ENCODE measurements around the gene VAMP5. TPM values are rescaled to one million over a fixed set of nuclear protein-coding genes. Genes with fewer than 3 reads are reported as not detected.

The VAMP5 gene
- total and polyA plus RNA-seq, 12 donors = 25.8 to 146 (median 39.4) TPM

DNA sequence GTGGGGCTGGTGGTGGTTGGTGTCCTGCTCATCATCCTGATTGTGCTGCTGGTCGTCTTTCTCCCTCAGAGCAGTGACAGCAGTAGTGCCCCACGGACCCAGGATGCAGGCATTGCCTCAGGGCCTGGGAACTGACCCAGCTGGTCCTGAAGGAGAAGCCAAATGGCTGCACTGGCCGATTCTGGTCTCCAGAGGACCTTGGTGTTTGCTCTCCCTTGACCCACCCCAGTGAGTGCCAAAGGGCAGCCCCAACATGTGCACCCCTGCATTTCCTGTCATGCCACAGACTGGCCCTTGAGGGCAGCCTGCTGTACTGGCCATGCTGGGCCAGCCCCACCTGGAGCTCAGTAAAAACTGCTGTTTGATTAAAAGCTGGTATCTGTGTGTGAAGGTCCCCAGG lies 8.8 kb downstream of the VAMP5 start:
- Histone ChIP-seq H3K4me1 (peaks cover 8 to 78% (median 68%) of the 10 kb centered on the region in 9 donors), H3K36me3 (peaks cover 0 to 35% (median 7%) of the 10 kb centered on the region in 9 donors), H3K27ac (peak overlapping the region in 2 of 10 donors; percentile 3 to 94), H3K4me3 (no peak overlapping the region), H3K27me3 (no peaks in the 10 kb centered on the region), H3K9me3 (no peaks in the 10 kb centered on the region)
- 64 to 65% methylated on average over 3 of the region's 3 CpGs for WGBS, 2 donors
- intact Hi-C loops (cut with DNase I) = no loop called here
- no peak for ATAC-seq
- DNase-seq = no peak
- TF ChIP-seq, protein P1, sequence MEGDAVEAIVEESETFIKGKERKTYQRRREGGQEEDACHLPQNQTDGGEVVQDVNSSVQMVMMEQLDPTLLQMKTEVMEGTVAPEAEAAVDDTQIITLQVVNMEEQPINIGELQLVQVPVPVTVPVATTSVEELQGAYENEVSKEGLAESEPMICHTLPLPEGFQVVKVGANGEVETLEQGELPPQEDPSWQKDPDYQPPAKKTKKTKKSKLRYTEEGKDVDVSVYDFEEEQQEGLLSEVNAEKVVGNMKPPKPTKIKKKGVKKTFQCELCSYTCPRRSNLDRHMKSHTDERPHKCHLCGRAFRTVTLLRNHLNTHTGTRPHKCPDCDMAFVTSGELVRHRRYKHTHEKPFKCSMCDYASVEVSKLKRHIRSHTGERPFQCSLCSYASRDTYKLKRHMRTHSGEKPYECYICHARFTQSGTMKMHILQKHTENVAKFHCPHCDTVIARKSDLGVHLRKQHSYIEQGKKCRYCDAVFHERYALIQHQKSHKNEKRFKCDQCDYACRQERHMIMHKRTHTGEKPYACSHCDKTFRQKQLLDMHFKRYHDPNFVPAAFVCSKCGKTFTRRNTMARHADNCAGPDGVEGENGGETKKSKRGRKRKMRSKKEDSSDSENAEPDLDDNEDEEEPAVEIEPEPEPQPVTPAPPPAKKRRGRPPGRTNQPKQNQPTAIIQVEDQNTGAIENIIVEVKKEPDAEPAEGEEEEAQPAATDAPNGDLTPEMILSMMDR (IDR thresholded peaks at IDR 0.05) = no peak

DNA sequence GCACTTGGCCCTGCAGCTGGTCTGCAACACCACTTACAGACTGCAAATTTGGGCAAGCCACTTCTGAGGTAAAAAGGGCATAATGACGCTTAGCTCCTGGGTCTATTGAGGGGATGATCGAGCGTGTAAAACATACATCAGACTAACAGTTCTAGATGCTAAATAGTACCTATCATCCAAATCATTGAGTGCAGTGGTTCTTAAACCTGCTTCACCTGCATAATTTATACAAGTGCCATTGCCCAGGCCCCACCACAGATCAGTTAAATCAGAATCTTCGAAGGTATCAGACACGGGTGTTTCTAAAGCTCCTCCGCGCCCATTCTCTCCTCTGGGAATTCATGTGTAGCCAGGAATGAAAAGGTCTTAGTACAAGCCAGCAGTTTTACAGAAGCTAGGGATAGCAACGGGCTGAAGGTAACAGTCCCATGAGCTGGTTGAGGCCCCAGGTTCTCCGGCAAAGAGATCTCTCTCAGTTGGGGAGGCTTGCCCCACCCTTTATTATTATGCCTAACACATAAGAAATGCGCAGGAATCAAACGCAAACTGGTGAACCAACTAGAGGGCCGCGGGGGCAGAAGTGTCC lies 10.6 kb downstream of the VAMP5 start:
- intact Hi-C loops (cut with DNase I) = loop anchor here in 2 of 10 donors (5.0 kb wide), 1 partner anchor 33 kb away; the partner anchor contains the start of gene GGCX (in 2 of the 2)
- TF ChIP-seq, protein P1 (IDR thresholded peaks at IDR 0.05) = no peak
- 12 to 18% methylated on average over 13 of the region's 13 CpGs for WGBS, 2 donors
- DNase-seq (no peak), ATAC-seq (peak in 1 of 8 donors; percentile 1)
- Histone ChIP-seq H3K4me1 (peaks cover 8 to 61% (median 50%) of the 10 kb centered on the region in 9 donors), H3K27me3 (no peaks in the 10 kb centered on the region), H3K36me3 (peaks cover 0 to 53% (median 7%) of the 10 kb centered on the region in 9 donors), H3K9me3 (no peaks in the 10 kb centered on the region), H3K27ac (peak overlapping the region; percentile 76 to 95 (median 91)), H3K4me3 (peak overlapping the region; percentile 50 to 91 (median 74))

DNA sequence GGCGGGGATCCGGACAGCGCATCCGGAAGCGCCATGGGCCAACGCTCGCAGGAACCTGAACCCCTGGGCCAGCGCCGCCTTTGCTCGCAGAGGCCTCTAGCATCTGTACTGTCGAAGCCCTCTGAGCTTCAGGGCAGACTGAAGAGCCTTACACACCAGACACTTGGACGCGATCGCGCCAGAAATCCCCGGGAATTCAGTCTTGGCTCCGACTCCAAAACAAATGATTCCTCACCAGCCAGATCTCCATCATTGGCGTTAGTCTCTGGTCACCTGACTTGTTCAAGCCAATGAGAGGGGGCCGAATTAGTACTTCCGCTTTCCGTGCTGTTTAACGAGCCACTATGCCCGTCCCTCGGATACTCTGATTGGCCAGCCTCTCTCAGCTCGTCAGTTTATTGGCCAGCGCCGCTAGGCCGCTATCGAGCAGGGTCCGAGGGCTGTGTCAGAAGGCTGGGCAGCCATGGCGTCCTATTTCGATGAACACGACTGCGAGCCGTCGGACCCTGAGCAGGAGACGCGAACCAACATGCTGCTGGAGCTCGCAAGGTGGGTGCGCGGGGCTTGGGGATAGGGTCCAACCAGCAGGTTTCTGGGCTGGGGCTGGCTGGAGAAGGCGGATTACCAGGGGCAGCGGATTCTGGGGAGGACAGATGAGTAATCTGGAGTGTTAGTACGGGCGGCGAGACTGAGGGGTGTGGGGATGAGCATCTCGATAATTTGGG lies 11.2 kb downstream of the VAMP5 start, which contains the start of gene RNF181:
RNF181 (plus strand) TSS at position 445 of the 725 bp plus-strand sequence; CDS start at position 464, 19 bp downstream.
- ATAC-seq = peak; percentile 92 to 97 (median 97)
- WGBS, 2 donors = 0 to 1% methylated on average over 47 of the region's 47 CpGs
- peaks cover 5 to 54% (median 43%) of the 10 kb centered on the region in 9 donors for H3K4me1 ChIP-seq

DNA sequence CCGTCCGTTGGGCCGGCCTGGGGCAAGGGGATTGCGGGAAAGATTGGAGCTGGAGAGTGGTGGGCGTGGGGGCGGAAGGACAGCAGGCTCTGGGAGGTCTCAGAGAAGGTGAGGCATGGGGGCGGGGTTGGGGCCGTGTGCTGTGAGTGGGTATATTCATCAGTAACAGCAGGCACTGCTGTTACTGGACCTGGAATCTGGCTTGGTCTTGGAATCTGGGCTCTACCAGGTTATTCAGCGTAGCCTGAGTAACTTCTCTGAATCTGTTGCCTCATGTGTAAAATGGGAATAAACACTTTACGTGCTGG lies 11.7 kb downstream of the VAMP5 start:
- peak in 2 of 8 donors; percentile 4 to 8 for ATAC-seq
- Histone ChIP-seq H3K4me3 (peak overlapping the region; percentile 39 to 91 (median 74)), H3K4me1 (peaks cover 2 to 52% (median 38%) of the 10 kb centered on the region in 9 donors), H3K36me3 (peaks cover 0 to 63% (median 9%) of the 10 kb centered on the region in 9 donors), H3K9me3 (no peaks in the 10 kb centered on the region), H3K27ac (peak overlapping the region in 9 of 10 donors; percentile 84 to 95 (median 92)), H3K27me3 (no peaks in the 10 kb centered on the region)
- TF ChIP-seq, protein P1 (IDR thresholded peaks at IDR 0.05) = no peak
- 2 to 3% methylated on average over 10 of the region's 10 CpGs for WGBS, 2 donors
- intact Hi-C loops (cut with DNase I) = loop anchor here in 2 of 10 donors (5.0 kb wide), 1 partner anchor 34 kb away; the partner anchor contains the start of gene GGCX (in 2 of the 2)
- DNase-seq = no peak

More for the DNA sequence above, 11.2 kb downstream of the VAMP5 start, which contains the start of gene RNF181:
- peak within 1 kb of the TSS; percentile 76 to 95 (median 91) for H3K27ac ChIP-seq
- no peaks in the 10 kb centered on the region for H3K27me3 ChIP-seq
- H3K4me3 ChIP-seq = peak within 1 kb of the TSS; percentile 50 to 91 (median 74)
- TF ChIP-seq, protein P1 (IDR thresholded peaks at IDR 0.05) = no peak
- intact Hi-C loops (cut with DNase I) = loop anchor here in 2 of 10 donors (5.0 kb wide), 1 partner anchor 33 kb away; the partner anchor contains the start of gene GGCX (in 2 of the 2)
- no peaks in the 10 kb centered on the region for H3K9me3 ChIP-seq
- DNase-seq = peak; percentile 89 to 98
- peaks cover 0 to 58% (median 7%) of the 10 kb centered on the region in 9 donors for H3K36me3 ChIP-seq

Measured in heart right ventricle (tissue), 16 donors.